HepG2 (cell line): ENCODE measurements around the gene TIMM23B. TPM values are rescaled to one million over a fixed set of nuclear protein-coding genes. Genes with fewer than 3 reads are reported as not detected.

Experiments used
- ARHGAP35 ChIP-seq: sonication (generic); formaldehyde crosslinking; IDR thresholded peaks from 2 replicates; pipeline ENCODE4 v1.9.0; 2022; ENCODE audit warnings: mild to moderate bottlenecking, inconsistent platforms, moderate library complexity, missing genetic modification reagents, borderline replicate concordance
- BORCS8-MEF2B ChIP-seq: sonication (generic); formaldehyde crosslinking; IDR thresholded peaks from 2 replicates; pipeline ENCODE4 v1.8.0; 2022; ENCODE audit warnings: mild to moderate bottlenecking, missing genetic modification reagents
- CCDC6 ChIP-seq: sonication (generic); formaldehyde crosslinking; IDR thresholded peaks from 2 replicates; pipeline ENCODE4 v1.8.1; 2022; ENCODE audit warnings: mild to moderate bottlenecking, missing genetic modification reagents, moderate library complexity
- DMAP1 ChIP-seq: IDR thresholded peaks from 2 replicates; pipeline ENCODE4 v1.6.1; 2016
- ETV5 ChIP-seq: IDR thresholded peaks from 2 replicates; pipeline ENCODE4 v1.6.1; 2018; ENCODE audit warnings: missing biosample characterization, missing genetic modification reagents, inconsistent platforms, borderline replicate concordance
- FOSL2 ChIP-seq: sonication (generic); formaldehyde crosslinking; IDR thresholded peaks from 2 replicates; pipeline ENCODE4 v1.4.0; 2020; ENCODE audit warnings: missing genetic modification reagents
- FOXJ3 ChIP-seq: sonication (generic); formaldehyde crosslinking; IDR thresholded peaks from 2 replicates; pipeline ENCODE4 v1.4.0; 2020; ENCODE audit warnings: missing genetic modification reagents, mild to moderate bottlenecking, borderline replicate concordance
- HNRNPLL ChIP-seq: fragments of 200-400 bp; formaldehyde crosslinking; IDR thresholded peaks from 2 replicates; pipeline ENCODE4 v1.6.1; 2017; ENCODE audit warnings: mild to moderate bottlenecking, low read depth, low read length; ENCODE audit not compliant: poor library complexity, severe bottlenecking
- KAT8 ChIP-seq: IDR thresholded peaks from 2 replicates; pipeline ENCODE4 v1.6.1; 2016; ENCODE audit warnings: missing genetic modification reagents, missing compliant biosample characterization
- KDM2A ChIP-seq: sonication (generic); formaldehyde crosslinking; IDR thresholded peaks from 2 replicates; pipeline ENCODE4 v1.4.0; 2020; ENCODE audit warnings: low read depth, missing genetic modification reagents, borderline replicate concordance
- KDM3A ChIP-seq: IDR thresholded peaks from 2 replicates; pipeline ENCODE4 v1.6.1; 2018; ENCODE audit warnings: low read depth, missing compliant biosample characterization
- NFKB2 ChIP-seq: sonication (generic); formaldehyde crosslinking; IDR thresholded peaks from 2 replicates; pipeline ENCODE4 v1.4.0; 2020; ENCODE audit warnings: missing genetic modification reagents, borderline replicate concordance
- PHF21A ChIP-seq: sonication (generic); formaldehyde crosslinking; IDR thresholded peaks from 2 replicates; pipeline ENCODE4 v1.5.0; 2020; ENCODE audit warnings: mild to moderate bottlenecking, missing genetic modification reagents
- PHF8 ChIP-seq: sonication (generic); formaldehyde crosslinking; IDR thresholded peaks from 2 replicates; pipeline ENCODE4 v1.5.0; 2020; ENCODE audit warnings: missing genetic modification reagents
- WIZ ChIP-seq: sonication (generic); formaldehyde crosslinking; IDR thresholded peaks from 2 replicates; pipeline ENCODE4 v1.5.1; 2020; ENCODE audit warnings: mild to moderate bottlenecking, missing genetic modification reagents
- ZNF230 ChIP-seq: sonication (generic); formaldehyde crosslinking; IDR thresholded peaks from 2 replicates; pipeline ENCODE4 v1.4.0; 2020; ENCODE audit warnings: mild to moderate bottlenecking, missing genetic modification reagents
- ZNF264 ChIP-seq: sonication (generic); formaldehyde crosslinking; IDR thresholded peaks from 2 replicates; pipeline ENCODE4 v1.4.0; 2020; ENCODE audit warnings: missing genetic modification reagents
- ZNF317 ChIP-seq: sonication (generic); formaldehyde crosslinking; IDR thresholded peaks from 2 replicates; pipeline ENCODE4 v1.5.0; 2020; ENCODE audit warnings: mild to moderate bottlenecking, missing genetic modification reagents
- ZNF33B ChIP-seq: sonication (generic); formaldehyde crosslinking; IDR thresholded peaks from 2 replicates; pipeline ENCODE4 v1.5.1; 2020; ENCODE audit warnings: mild to moderate bottlenecking, missing genetic modification reagents
- ZSCAN31 ChIP-seq: sonication (generic); formaldehyde crosslinking; IDR thresholded peaks from 2 replicates; pipeline ENCODE4 v1.5.0; 2020; ENCODE audit warnings: low read depth, mild to moderate bottlenecking, missing genetic modification reagents
- polyA plus RNA-seq, 8 experiments: library from polyadenylated mRNA; depleted of rRNA in 3 of 8; stranded (reverse) in 7 of 8; unstranded in 1 of 8; fragments of >200 nt; fragmentation: Illumina TruSeq in 4 of 8; extraction: Trizol in 4 of 8; gene quantifications; 2 replicates each; pipeline versions ENCODE4 v1.2.1 to v1.2.3, GENCODE V29; 2011 to 2016; ENCODE audit warnings: low read depth in 4 of 8, missing spikeins in 1 of 8, mixed read lengths in 1 of 8; ENCODE audit not compliant: insufficient read depth in 1 of 8
- total RNA-seq, 5 experiments: library from RNA; depleted of rRNA; stranded (reverse); fragments of >200 nt; fragmentation: Illumina TruSeq; extraction: Trizol; gene quantifications; 2 replicates each; pipeline ENCODE4 v1.2.3, GENCODE V29; 2016; ENCODE audit warnings: low read depth in 1 of 5
- TF ChIP-seq, protein P1 (sequence below): IDR thresholded peaks from 2 replicates; pipeline ENCODE4 v1.6.1; 2016
- TF ChIP-seq, protein P2 (sequence below): sonication (generic); formaldehyde crosslinking; IDR thresholded peaks from 2 replicates; pipeline ENCODE4 v1.5.0; 2020; ENCODE audit warnings: missing genetic modification reagents
- TF ChIP-seq, protein P3 (sequence below): sonication (generic); formaldehyde crosslinking; IDR thresholded peaks from 2 replicates; pipeline ENCODE4 v1.5.1; 2020; ENCODE audit warnings: mild to moderate bottlenecking, moderate library complexity, missing genetic modification reagents

The TIMM23B gene
- total and polyA plus RNA-seq, 2 of the 13 experiments (the other 11 are each of a cell fraction or from before 2014, with no cell fraction given), result 10.8 to 13.0 TPM

DNA sequence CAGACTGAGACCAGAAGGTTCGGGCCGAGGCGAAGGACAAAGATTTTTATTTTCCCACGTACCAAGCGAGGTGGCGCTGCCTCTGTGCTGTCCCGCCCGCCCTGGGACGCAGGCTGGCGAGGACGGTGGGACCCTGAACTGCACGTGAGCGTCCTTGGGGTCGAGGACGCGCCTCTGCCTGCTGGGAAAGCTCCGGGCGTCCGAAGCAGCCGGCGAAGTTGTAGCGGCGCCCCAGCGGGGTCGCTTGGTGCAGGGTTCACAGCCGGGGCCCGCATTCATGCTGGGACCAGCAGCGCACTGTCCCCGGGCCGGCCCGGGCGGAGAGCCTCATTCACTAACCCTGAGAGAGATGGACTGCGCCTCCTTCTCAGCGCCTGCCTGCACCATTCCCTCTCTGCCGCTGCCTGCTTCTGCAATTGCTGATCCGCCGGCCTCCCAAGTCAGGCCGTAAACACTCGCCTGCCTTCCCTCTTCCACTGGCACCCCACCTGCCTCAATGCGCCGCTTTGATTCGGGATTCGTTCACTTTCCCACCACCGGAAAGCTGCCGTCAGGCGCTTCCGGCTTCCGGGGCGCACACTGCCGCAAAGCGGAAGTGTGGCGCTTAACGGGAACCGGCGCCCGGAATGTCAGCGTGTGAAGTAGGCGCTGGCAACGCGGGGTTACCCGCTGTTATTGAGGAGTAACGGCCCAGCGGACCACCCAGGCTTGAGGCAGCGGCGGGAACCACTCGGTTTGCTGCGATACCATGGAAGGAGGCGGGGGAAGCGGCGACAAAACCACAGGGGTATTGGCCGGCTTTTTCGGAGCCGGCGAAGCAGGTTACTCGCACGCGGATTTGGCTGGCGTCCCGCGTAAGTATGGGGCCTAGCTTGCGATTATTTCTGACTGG lies at the start of gene TIMM23B, which contains the start of gene PARG (continued):
- TF ChIP-seq KDM2A (CRISPR knock-in tag), result peak; percentile 83; the same call in 1 of the 2 replicates
- 0 out of 2 replicates have a peak, but pooled peaks have one; percentile 25 for TF ChIP-seq ZNF230
- peak; percentile 45; the same call in 1 of the 2 replicates for TF ChIP-seq ZSCAN31 (CRISPR knock-in tag)
- TF ChIP-seq CCDC6, result peak; percentile 61; the same call in 1 of the 2 replicates
- peak; percentile 98 for TF ChIP-seq KAT8
- peak; percentile 92 for TF ChIP-seq DMAP1 (CRISPR knock-in tag)
- TF ChIP-seq ARHGAP35 (CRISPR knock-in tag), result 0 out of 2 replicates have a peak, but pooled peaks have one; percentile 28
- TF ChIP-seq PHF21A (CRISPR knock-in tag), result peak; percentile 46
- peak; percentile 48; the same call in 1 of the 2 replicates for TF ChIP-seq FOXJ3 (CRISPR knock-in tag)
- peak; percentile 37; the same call in 1 of the 2 replicates for TF ChIP-seq FOSL2 (CRISPR knock-in tag)
- TF ChIP-seq WIZ (CRISPR knock-in tag), result 0 out of 2 replicates have a peak, but pooled peaks have one; percentile 48
- peak; percentile 35; the same call in 1 of the 2 replicates for TF ChIP-seq ZNF33B (CRISPR knock-in tag)
- TF ChIP-seq KDM3A (CRISPR knock-in tag), result 0 out of 2 replicates have a peak, but pooled peaks have one; percentile 35
- TF ChIP-seq PHF8 (CRISPR knock-in tag), result peak; percentile 91
- TF ChIP-seq HNRNPLL, result peak; percentile 61
- TF ChIP-seq, protein P1, sequence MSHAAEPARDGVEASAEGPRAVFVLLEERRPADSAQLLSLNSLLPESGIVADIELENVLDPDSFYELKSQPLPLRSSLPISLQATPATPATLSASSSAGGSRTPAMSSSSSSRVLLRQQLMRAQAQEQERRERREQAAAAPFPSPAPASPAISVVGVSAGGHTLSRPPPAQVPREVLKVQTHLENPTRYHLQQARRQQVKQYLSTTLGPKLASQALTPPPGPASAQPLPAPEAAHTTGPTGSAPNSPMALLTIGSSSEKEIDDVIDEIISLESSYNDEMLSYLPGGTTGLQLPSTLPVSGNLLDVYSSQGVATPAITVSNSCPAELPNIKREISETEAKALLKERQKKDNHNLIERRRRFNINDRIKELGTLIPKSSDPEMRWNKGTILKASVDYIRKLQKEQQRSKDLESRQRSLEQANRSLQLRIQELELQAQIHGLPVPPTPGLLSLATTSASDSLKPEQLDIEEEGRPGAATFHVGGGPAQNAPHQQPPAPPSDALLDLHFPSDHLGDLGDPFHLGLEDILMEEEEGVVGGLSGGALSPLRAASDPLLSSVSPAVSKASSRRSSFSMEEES (CRISPR knock-in tag), result peak; percentile 18
- TF ChIP-seq, protein P2, sequence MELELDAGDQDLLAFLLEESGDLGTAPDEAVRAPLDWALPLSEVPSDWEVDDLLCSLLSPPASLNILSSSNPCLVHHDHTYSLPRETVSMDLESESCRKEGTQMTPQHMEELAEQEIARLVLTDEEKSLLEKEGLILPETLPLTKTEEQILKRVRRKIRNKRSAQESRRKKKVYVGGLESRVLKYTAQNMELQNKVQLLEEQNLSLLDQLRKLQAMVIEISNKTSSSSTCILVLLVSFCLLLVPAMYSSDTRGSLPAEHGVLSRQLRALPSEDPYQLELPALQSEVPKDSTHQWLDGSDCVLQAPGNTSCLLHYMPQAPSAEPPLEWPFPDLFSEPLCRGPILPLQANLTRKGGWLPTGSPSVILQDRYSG (CRISPR knock-in tag), result peak; percentile 62; the same call in 1 of the 2 replicates
- TF ChIP-seq ZNF264 (CRISPR knock-in tag), result peak; percentile 97
- TF ChIP-seq ETV5, result peak; percentile 82
- TF ChIP-seq, protein P3, sequence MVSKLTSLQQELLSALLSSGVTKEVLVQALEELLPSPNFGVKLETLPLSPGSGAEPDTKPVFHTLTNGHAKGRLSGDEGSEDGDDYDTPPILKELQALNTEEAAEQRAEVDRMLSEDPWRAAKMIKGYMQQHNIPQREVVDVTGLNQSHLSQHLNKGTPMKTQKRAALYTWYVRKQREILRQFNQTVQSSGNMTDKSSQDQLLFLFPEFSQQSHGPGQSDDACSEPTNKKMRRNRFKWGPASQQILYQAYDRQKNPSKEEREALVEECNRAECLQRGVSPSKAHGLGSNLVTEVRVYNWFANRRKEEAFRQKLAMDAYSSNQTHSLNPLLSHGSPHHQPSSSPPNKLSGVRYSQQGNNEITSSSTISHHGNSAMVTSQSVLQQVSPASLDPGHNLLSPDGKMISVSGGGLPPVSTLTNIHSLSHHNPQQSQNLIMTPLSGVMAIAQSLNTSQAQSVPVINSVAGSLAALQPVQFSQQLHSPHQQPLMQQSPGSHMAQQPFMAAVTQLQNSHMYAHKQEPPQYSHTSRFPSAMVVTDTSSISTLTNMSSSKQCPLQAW (CRISPR knock-in tag), result peak; percentile 81
- TF ChIP-seq ZNF317 (CRISPR knock-in tag), result 0 out of 2 replicates have a peak, but pooled peaks have one; percentile 31
- TF ChIP-seq NFKB2, result peak; percentile 93; the same call in 1 of the 2 replicates
- TF ChIP-seq BORCS8-MEF2B, result peak; percentile 89; the same call in 1 of the 2 replicates
